ENCODE data around the gene ZIC4.

The ZIC4 gene

DNA sequence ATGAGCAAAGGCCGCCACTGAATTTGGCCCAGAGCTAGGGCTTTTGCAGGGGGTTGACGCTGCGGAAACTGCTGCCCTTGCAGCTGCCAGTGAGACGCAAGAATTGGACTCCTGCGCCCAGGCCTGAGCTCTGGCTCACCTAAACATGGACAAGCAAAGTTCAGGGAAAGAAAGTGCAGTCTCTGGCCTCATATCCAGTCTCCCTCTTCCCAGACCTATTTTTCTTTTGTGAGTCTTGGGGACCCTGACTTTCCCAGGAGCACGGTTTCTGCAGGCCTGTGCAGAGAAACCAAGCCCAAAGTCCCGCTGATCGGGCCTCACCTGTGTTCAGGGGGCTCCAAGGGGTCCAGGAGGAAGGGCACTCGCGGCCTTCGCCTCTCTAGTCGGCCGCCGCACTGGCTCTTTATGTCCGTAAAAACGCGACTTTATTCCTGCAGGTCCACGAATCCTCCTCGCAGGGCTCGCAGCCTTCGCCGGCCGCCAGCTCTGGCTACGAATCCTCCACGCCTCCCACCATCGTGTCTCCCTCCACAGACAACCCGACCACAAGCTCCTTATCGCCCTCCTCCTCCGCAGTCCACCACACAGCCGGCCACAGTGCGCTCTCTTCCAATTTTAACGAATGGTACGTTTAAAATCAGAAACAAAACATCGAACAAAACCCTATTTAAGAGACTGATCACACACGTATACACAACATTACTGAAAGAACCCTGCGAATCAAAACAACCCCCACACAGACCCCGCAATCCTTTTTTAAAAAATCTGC, 6.8 kb upstream of the ZIC4 start:
- CTCF ChIA-PET = interaction anchor here (1.4 kb wide), 1 partner anchor 19 kb away, joined by 5 read pairs; no protein-coding TSS in a partner anchor
- Histone ChIP-seq H3K9me3 (ENCODE audit: control extremely low read depth in 1 of 5, control insufficient read depth in 4 of 5, insufficient read depth in 2 of 5, low read depth in 1 of 5, low read length in 4 of 5) (peaks cover 0 to 12% (median 5%) of the 10 kb centered on the region in 5 experiments), H3K4me3 (ENCODE audit: control insufficient read depth in 1 of 7, extremely low read depth in 1 of 7, insufficient read depth in 4 of 7, low read depth in 2 of 7, low read length in 6 of 7) (peak overlapping the region in 6 of 7 experiments; percentile 20 to 60 (median 39))

DNA sequence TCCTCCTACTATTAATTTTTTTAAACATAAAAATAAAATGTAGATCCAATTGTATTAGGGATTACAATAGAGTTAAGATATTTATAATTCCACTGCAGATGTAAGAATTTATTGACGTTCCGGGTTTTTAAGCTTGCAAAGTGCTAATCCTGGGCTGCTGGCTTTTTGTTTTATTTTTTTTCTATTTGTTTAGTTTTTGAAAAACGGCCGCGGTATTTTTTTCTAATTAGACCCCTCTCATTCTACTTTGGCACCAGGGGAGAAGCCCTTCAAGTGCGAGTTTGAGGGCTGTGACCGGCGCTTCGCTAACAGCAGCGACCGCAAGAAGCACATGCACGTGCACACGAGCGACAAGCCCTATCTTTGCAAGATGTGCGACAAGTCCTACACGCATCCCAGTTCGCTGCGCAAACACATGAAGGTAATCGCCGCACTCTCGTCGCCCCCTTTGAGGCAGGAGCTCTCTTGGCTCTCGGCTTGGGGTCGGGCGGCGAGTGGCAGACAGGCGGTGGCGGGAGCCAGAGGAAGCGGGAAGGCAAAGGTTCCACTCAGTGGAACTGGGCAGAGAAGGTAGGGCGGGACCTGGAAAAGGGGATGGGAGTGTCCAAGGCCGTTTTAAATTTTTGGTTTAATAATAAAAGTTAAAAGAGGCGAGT, 6.0 kb upstream of the ZIC4 start:
- peak in 1 of 3 donors; percentile 65 for DNase-seq
- peaks cover 29 to 100% (median 64%) of the 10 kb centered on the region in 5 experiments for H3K27me3 ChIP-seq (replicated peaks in 2 of 5; ENCODE audit: control insufficient read depth in 4 of 5, insufficient read depth in 5 of 5, low read length in 4 of 5)
- no peaks in the 10 kb centered on the region for H3K36me3 ChIP-seq (ENCODE audit: control insufficient read depth in 4 of 4, insufficient read depth in 4 of 4, low read length in 3 of 4)
- peak overlapping the region in 1 of 7 experiments; percentile 20 for H3K4me3 ChIP-seq (ENCODE audit: control insufficient read depth in 1 of 7, extremely low read depth in 1 of 7, insufficient read depth in 4 of 7, low read depth in 2 of 7, low read length in 6 of 7)
- POLR2A ChIA-PET = no interaction called here
- no peak overlapping the region for H3K27ac ChIP-seq (ENCODE audit: insufficient read depth in 1 of 2, low read depth in 1 of 2, low read length in 2 of 2, poor library complexity in 1 of 2, severe bottlenecking in 2 of 2)
- H3K9me3 ChIP-seq (ENCODE audit: control extremely low read depth in 1 of 5, control insufficient read depth in 4 of 5, insufficient read depth in 2 of 5, low read depth in 1 of 5, low read length in 4 of 5) = peaks cover 0 to 16% (median 8%) of the 10 kb centered on the region in 5 experiments
- WGBS (ENCODE audit: insufficient coverage) = 8% methylated on average over 30 of the region's 32 CpGs
- peaks cover 0 to 26% (median 17%) of the 10 kb centered on the region in 4 experiments for H3K4me1 ChIP-seq (ENCODE audit: control extremely low read depth in 1 of 4, control insufficient read depth in 4 of 4, insufficient read depth in 4 of 4, low read length in 3 of 4)
- CTCF ChIA-PET = interaction anchor here (1.4 to 1.6 kb wide), 2 partner anchors 18 to 51 kb away, joined by 4 to 5 read pairs; no protein-coding TSS in a partner anchor

More for the DNA sequence above, 6.8 kb upstream of the ZIC4 start:
- Histone ChIP-seq H3K36me3 (ENCODE audit: control insufficient read depth in 4 of 4, insufficient read depth in 4 of 4, low read length in 3 of 4) (no peaks in the 10 kb centered on the region), H3K27ac (ENCODE audit: insufficient read depth in 1 of 2, low read depth in 1 of 2, low read length in 2 of 2, poor library complexity in 1 of 2, severe bottlenecking in 2 of 2) (no peak overlapping the region), H3K27me3 (replicated peaks in 2 of 5; ENCODE audit: control insufficient read depth in 4 of 5, insufficient read depth in 5 of 5, low read length in 4 of 5) (peaks cover 33 to 100% (median 61%) of the 10 kb centered on the region in 5 experiments), H3K4me1 (ENCODE audit: control extremely low read depth in 1 of 4, control insufficient read depth in 4 of 4, insufficient read depth in 4 of 4, low read length in 3 of 4) (peaks cover 0 to 26% (median 17%) of the 10 kb centered on the region in 4 experiments)
- 4% methylated on average over 30 of the region's 37 CpGs for WGBS (ENCODE audit: insufficient coverage)
- DNase-seq = no peak
- POLR2A ChIA-PET = interaction anchor here (0.7 kb wide), 1 partner anchor 46 kb away, joined by 3 read pairs; no protein-coding TSS in a partner anchor

DNA sequence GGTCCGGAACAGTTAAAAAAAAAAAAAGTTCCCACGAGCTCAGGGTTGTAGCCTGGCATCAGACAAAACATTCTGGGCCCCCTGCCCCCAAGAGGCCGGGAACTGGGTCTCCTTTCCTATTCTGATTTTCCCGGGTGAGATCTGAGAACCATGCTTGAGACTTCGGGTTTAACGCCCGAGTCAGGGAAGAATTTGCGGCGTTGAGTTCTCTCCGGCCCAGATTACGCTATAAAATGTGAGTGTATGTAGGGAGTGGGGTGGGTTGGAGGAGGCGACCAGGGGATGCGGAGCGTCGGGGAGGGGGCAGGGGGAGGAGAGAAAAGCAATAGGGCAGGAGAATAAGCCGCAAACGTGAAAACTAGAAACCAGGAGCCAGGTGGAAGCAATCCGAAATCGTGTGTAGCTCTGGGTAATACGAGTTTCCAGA, 5.5 kb upstream of the ZIC4 start:
- no peak for DNase-seq
- WGBS (ENCODE audit: insufficient coverage) = 10% methylated on average over 15 of the region's 20 CpGs
- H3K27ac ChIP-seq (ENCODE audit: insufficient read depth in 1 of 2, low read depth in 1 of 2, low read length in 2 of 2, poor library complexity in 1 of 2, severe bottlenecking in 2 of 2) = no peak overlapping the region
- H3K4me3 ChIP-seq (ENCODE audit: control insufficient read depth in 1 of 7, extremely low read depth in 1 of 7, insufficient read depth in 4 of 7, low read depth in 2 of 7, low read length in 6 of 7) = no peak overlapping the region
- peaks cover 25 to 100% (median 64%) of the 10 kb centered on the region in 5 experiments for H3K27me3 ChIP-seq (replicated peaks in 2 of 5; ENCODE audit: control insufficient read depth in 4 of 5, insufficient read depth in 5 of 5, low read length in 4 of 5)
- no peaks in the 10 kb centered on the region for H3K36me3 ChIP-seq (ENCODE audit: control insufficient read depth in 4 of 4, insufficient read depth in 4 of 4, low read length in 3 of 4)
- ChIA-PET CTCF (interaction anchor here (1.6 kb wide), 1 partner anchor 50 kb away, joined by 4 read pairs; no protein-coding TSS in a partner anchor), POLR2A (no interaction called here)
- peaks cover 0 to 19% (median 8%) of the 10 kb centered on the region in 5 experiments for H3K9me3 ChIP-seq (ENCODE audit: control extremely low read depth in 1 of 5, control insufficient read depth in 4 of 5, insufficient read depth in 2 of 5, low read depth in 1 of 5, low read length in 4 of 5)
- H3K4me1 ChIP-seq (ENCODE audit: control extremely low read depth in 1 of 4, control insufficient read depth in 4 of 4, insufficient read depth in 4 of 4, low read length in 3 of 4) = peaks cover 0 to 26% (median 17%) of the 10 kb centered on the region in 4 experiments

DNA sequence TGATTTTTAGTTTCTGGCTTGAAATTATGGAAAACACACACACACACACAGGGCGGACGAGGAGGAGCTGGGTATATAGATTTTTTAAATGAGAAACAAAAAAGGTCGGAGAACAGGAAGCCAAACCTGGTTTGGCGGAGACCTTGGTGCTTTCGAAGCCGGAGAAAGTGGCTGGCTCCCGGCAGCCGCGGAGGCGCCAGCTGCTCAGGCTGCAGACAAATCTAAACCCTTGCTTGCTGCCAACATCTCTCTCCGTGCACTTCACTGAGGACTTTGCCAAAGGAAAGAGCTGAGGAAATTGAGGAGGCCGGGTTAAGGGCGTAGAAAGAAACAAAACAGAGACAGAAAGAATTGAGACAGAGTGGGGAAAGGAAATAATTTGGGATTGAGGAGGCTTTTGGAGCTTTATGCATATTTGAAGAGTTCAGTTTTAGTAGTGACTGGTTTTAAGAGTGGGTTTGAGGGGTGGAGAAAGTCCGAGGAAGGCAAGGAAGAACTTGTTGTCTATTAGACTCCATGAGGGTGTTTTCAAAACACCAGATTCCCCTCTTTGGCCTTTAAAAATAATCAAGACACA, 5.0 kb upstream of the ZIC4 start:
- ChIA-PET POLR2A (no interaction called here), CTCF (interaction anchor here (1.4 to 1.6 kb wide), 2 partner anchors 11 to 50 kb away, joined by 4 to 6 read pairs; no protein-coding TSS in a partner anchor)
- Histone ChIP-seq H3K36me3 (ENCODE audit: control insufficient read depth in 4 of 4, insufficient read depth in 4 of 4, low read length in 3 of 4) (no peaks in the 10 kb centered on the region), H3K4me1 (ENCODE audit: control extremely low read depth in 1 of 4, control insufficient read depth in 4 of 4, insufficient read depth in 4 of 4, low read length in 3 of 4) (peaks cover 0 to 26% (median 17%) of the 10 kb centered on the region in 4 experiments), H3K27me3 (replicated peaks in 2 of 5; ENCODE audit: control insufficient read depth in 4 of 5, insufficient read depth in 5 of 5, low read length in 4 of 5) (peaks cover 25 to 100% (median 68%) of the 10 kb centered on the region in 5 experiments), H3K27ac (ENCODE audit: insufficient read depth in 1 of 2, low read depth in 1 of 2, low read length in 2 of 2, poor library complexity in 1 of 2, severe bottlenecking in 2 of 2) (no peak overlapping the region), H3K4me3 (ENCODE audit: control insufficient read depth in 1 of 7, extremely low read depth in 1 of 7, insufficient read depth in 4 of 7, low read depth in 2 of 7, low read length in 6 of 7) (peak overlapping the region in 6 of 7 experiments; percentile 43 to 72 (median 52)), H3K9me3 (ENCODE audit: control extremely low read depth in 1 of 5, control insufficient read depth in 4 of 5, insufficient read depth in 2 of 5, low read depth in 1 of 5, low read length in 4 of 5) (peaks cover 0 to 20% (median 10%) of the 10 kb centered on the region in 5 experiments)
- peak in 2 of 3 donors; percentile 59 to 60 for DNase-seq
- WGBS (ENCODE audit: insufficient coverage) = 0% methylated on average over 11 of the region's 14 CpGs

DNA sequence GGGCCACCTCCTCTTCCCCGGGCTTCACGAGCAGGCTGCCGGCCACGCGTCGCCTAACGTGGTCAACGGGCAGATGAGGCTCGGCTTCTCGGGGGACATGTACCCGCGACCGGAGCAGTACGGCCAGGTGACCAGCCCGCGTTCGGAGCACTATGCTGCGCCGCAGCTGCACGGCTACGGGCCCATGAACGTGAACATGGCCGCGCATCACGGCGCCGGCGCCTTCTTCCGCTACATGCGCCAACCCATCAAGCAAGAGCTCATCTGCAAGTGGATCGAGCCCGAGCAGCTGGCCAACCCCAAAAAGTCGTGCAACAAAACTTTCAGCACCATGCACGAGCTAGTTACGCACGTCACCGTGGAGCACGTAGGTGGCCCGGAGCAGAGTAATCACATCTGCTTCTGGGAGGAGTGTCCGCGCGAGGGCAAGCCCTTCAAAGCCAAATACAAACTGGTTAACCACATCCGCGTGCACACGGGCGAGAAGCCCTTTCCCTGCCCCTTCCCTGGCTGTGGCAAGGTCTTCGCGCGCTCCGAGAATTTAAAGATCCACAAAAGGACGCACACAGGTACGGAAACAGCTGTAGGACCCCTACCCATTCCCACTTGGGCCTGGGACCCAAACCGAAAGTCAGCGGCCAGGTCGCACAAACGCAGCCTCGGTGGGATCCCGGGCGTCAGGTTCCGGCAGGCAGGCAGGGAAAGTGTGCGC, 4.3 kb upstream of the ZIC4 start:
- DNase-seq = peak in 2 of 3 donors; percentile 75 to 79
- Histone ChIP-seq H3K4me3 (ENCODE audit: control insufficient read depth in 1 of 7, extremely low read depth in 1 of 7, insufficient read depth in 4 of 7, low read depth in 2 of 7, low read length in 6 of 7) (peak overlapping the region in 6 of 7 experiments; percentile 43 to 72 (median 52)), H3K27ac (ENCODE audit: insufficient read depth in 1 of 2, low read depth in 1 of 2, low read length in 2 of 2, poor library complexity in 1 of 2, severe bottlenecking in 2 of 2) (no peak overlapping the region), H3K4me1 (ENCODE audit: control extremely low read depth in 1 of 4, control insufficient read depth in 4 of 4, insufficient read depth in 4 of 4, low read length in 3 of 4) (peaks cover 0 to 26% (median 17%) of the 10 kb centered on the region in 4 experiments), H3K9me3 (ENCODE audit: control extremely low read depth in 1 of 5, control insufficient read depth in 4 of 5, insufficient read depth in 2 of 5, low read depth in 1 of 5, low read length in 4 of 5) (peaks cover 0 to 21% (median 10%) of the 10 kb centered on the region in 5 experiments), H3K27me3 (replicated peaks in 2 of 5; ENCODE audit: control insufficient read depth in 4 of 5, insufficient read depth in 5 of 5, low read length in 4 of 5) (peaks cover 20 to 100% (median 67%) of the 10 kb centered on the region in 5 experiments), H3K36me3 (ENCODE audit: control insufficient read depth in 4 of 4, insufficient read depth in 4 of 4, low read length in 3 of 4) (no peaks in the 10 kb centered on the region)
- WGBS (ENCODE audit: insufficient coverage) = 5% methylated on average over 37 of the region's 61 CpGs
- CTCF ChIA-PET = interaction anchor here (1.4 to 1.6 kb wide), 2 partner anchors 11 to 49 kb away, joined by 4 to 6 read pairs; no protein-coding TSS in a partner anchor
- POLR2A ChIA-PET = no interaction called here

DNA sequence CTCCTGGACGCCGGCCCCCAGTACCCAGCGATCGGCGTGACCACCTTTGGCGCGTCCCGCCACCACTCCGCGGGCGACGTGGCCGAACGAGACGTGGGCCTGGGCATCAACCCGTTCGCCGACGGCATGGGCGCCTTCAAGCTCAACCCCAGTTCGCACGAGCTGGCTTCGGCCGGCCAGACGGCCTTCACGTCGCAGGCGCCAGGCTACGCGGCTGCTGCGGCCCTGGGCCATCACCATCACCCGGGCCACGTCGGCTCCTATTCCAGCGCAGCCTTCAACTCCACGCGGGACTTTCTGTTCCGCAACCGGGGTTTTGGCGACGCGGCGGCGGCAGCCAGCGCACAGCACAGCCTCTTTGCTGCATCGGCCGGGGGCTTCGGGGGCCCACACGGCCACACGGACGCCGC, 3.8 kb upstream of the ZIC4 start:
- ChIA-PET CTCF (interaction anchor here (1.4 kb wide), 1 partner anchor 10 kb away, joined by 6 read pairs; no protein-coding TSS in a partner anchor), POLR2A (no interaction called here)
- Histone ChIP-seq H3K36me3 (ENCODE audit: control insufficient read depth in 4 of 4, insufficient read depth in 4 of 4, low read length in 3 of 4) (no peaks in the 10 kb centered on the region), H3K27me3 (replicated peaks in 2 of 5; ENCODE audit: control insufficient read depth in 4 of 5, insufficient read depth in 5 of 5, low read length in 4 of 5) (peaks cover 14 to 100% (median 68%) of the 10 kb centered on the region in 5 experiments), H3K4me3 (ENCODE audit: control insufficient read depth in 1 of 7, extremely low read depth in 1 of 7, insufficient read depth in 4 of 7, low read depth in 2 of 7, low read length in 6 of 7) (peak overlapping the region in 6 of 7 experiments; percentile 30 to 72 (median 52)), H3K9me3 (ENCODE audit: control extremely low read depth in 1 of 5, control insufficient read depth in 4 of 5, insufficient read depth in 2 of 5, low read depth in 1 of 5, low read length in 4 of 5) (peaks cover 0 to 25% (median 11%) of the 10 kb centered on the region in 5 experiments), H3K27ac (ENCODE audit: insufficient read depth in 1 of 2, low read depth in 1 of 2, low read length in 2 of 2, poor library complexity in 1 of 2, severe bottlenecking in 2 of 2) (no peak overlapping the region), H3K4me1 (ENCODE audit: control extremely low read depth in 1 of 4, control insufficient read depth in 4 of 4, insufficient read depth in 4 of 4, low read length in 3 of 4) (peaks cover 0 to 26% (median 17%) of the 10 kb centered on the region in 4 experiments)
- no peak for DNase-seq
- WGBS (ENCODE audit: insufficient coverage) = 5% methylated on average over 52 of the region's 52 CpGs

Measured in common myeloid progenitor, CD34-positive (primary cell).